Fibroblast of lung (primary cell): Measurements from ENCODE around the gene NECAB3. TPM values are rescaled to one million over a fixed set of nuclear protein-coding genes. Genes with fewer than 3 reads are reported as not detected.

Experiments
- DNase-seq, 2 donors: peaks; one replicate each; pipeline versions ENCODE4 v3.0.0 to v3.0.0-alpha.2; 2010; ENCODE audit warnings: low read depth in 2 of 2
- H2AFZ ChIP-seq: 2 replicates; pipeline ENCODE4 v1.5.1; 2012; ENCODE audit warnings: low read length, control low read depth, inconsistent platforms
- H3K27ac ChIP-seq: 2 replicates; pipeline ENCODE4 v1.5.1; 2011; ENCODE audit warnings: low read length, control low read depth; ENCODE audit not compliant: insufficient read depth
- H3K27me3 ChIP-seq: 2 replicates; pipeline ENCODE4 v1.5.1; 2011; ENCODE audit warnings: mild to moderate bottlenecking, low read length; ENCODE audit not compliant: control insufficient read depth, insufficient read depth
- H3K36me3 ChIP-seq: 2 replicates; pipeline ENCODE4 v1.5.1; 2011; ENCODE audit warnings: low read length; ENCODE audit not compliant: control insufficient read depth, insufficient read depth
- H3K4me1 ChIP-seq: 2 replicates; pipeline ENCODE4 v1.5.1; 2011; ENCODE audit warnings: low read length; ENCODE audit not compliant: control insufficient read depth, insufficient read depth; ENCODE audit errors: extremely low read depth
- H3K4me2 ChIP-seq: 2 replicates; pipeline ENCODE4 v1.5.1; 2011; ENCODE audit warnings: low read length, control low read depth; ENCODE audit not compliant: insufficient read depth; ENCODE audit errors: extremely low read depth
- H3K4me3 ChIP-seq, 4 experiments: fragments of 200-600 bp in 1 of 4; sonication (generic) in 1 of 4; replicated peaks in 1 of 4; 2 replicates each; pipeline ENCODE4 v1.5.1; 2011 to 2016; ENCODE audit warnings: low read length in 4 of 4, low read depth in 3 of 4, mild to moderate bottlenecking in 3 of 4, control low read depth in 2 of 4, inconsistent platforms in 1 of 4, mixed read lengths in 1 of 4; ENCODE audit not compliant: insufficient read depth in 1 of 4; ENCODE audit errors: control extremely low read depth in 1 of 4
- H3K79me2 ChIP-seq: 2 replicates; pipeline ENCODE4 v1.5.1; 2012; ENCODE audit warnings: mild to moderate bottlenecking, low read length, inconsistent platforms; ENCODE audit not compliant: control insufficient read depth, insufficient read depth
- H3K9ac ChIP-seq: 2 replicates; pipeline ENCODE4 v1.5.1; 2011; ENCODE audit warnings: mild to moderate bottlenecking, low read length, control low read depth; ENCODE audit not compliant: insufficient read depth
- H3K9me3 ChIP-seq: 2 replicates; pipeline ENCODE4 v1.5.1; 2012; ENCODE audit warnings: low read depth, low read length; ENCODE audit not compliant: control insufficient read depth, insufficient read depth
- H4K20me1 ChIP-seq: 2 replicates; pipeline ENCODE4 v1.5.1; 2011; ENCODE audit warnings: low read length; ENCODE audit not compliant: control insufficient read depth, insufficient read depth; ENCODE audit errors: extremely low read depth
- CTCF ChIP-seq, 2 donors: IDR thresholded peaks in 1 of 2; conservative IDR thresholded peaks in 1 of 2; 1 replicate in 1 of 2; 2 replicates in 1 of 2; pipeline ENCODE4 v1.5.1; 2011 to 2012; ENCODE audit warnings: low read length in 2 of 2, control low read depth in 1 of 2, inconsistent platforms in 1 of 2, low read depth in 1 of 2, mild to moderate bottlenecking in 1 of 2
- EZH2 ChIP-seq: IDR thresholded peaks from 2 replicates; pipeline ENCODE4 v1.5.1; 2012; ENCODE audit warnings: low read length, control low read depth, mild to moderate bottlenecking; ENCODE audit errors: missing control alignments
- polyA plus RNA-seq, 2 donors: library from polyadenylated mRNA; depleted of rRNA in 1 of 2; stranded (reverse) in 1 of 2; unstranded in 1 of 2; fragments of >200 nt; gene quantifications; 2 replicates each; pipeline ENCODE4 v1.2.1, GENCODE V29; 2011 to 2012; ENCODE audit warnings: missing spikeins in 1 of 2
- total RNA-seq: library from RNA; depleted of rRNA; stranded (reverse); fragments of >200 nt; gene quantifications from 2 replicates; pipeline ENCODE4 v1.2.1, GENCODE V29; 2014

Gene NECAB3
- total and polyA plus RNA-seq, 2 donors (not counting 1 experiment from before 2014, with no cell fraction given) = 5.1 to 20.5 TPM

DNA sequence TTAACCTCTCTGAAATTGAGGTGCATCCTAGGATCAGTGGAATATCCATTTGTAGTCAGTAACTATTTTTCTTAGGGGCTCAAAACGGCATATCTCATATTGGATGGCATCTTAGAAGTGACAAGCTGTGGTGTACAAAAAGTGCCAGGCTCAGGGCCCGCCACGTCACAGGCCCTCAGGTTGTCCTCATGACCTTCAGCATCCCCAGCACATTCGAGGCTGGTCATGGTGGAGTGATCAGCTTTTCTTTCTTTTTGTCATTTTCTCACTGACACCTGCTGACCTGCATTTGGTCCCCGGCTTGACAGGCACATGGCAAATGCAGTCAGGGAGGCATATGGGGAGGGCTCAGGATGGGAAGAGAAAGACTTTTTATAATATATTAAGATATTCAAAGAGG lies 19.1 kb upstream of the NECAB3 start:
- Histone ChIP-seq H4K20me1 (no peaks in the 10 kb centered on the region), H2AFZ (no peak overlapping the region), H3K27ac (no peak overlapping the region), H3K36me3 (no peaks in the 10 kb centered on the region), H3K27me3 (no peaks in the 10 kb centered on the region), H3K79me2 (no peaks in the 10 kb centered on the region), H3K9ac (no peak overlapping the region), H3K4me3 (no peak overlapping the region), H3K9me3 (no peaks in the 10 kb centered on the region), H3K4me2 (no peak overlapping the region), H3K4me1 (no peaks in the 10 kb centered on the region)
- DNase-seq = no peak
- TF ChIP-seq CTCF (conservative IDR thresholded peaks at IDR 0.05 in 1 of 2, IDR thresholded peaks at IDR 0.05 in 1 of 2; ENCODE audit: low read depth in 1 of 2, low read length in 2 of 2) = no peak
- TF ChIP-seq EZH2 = no peak

DNA sequence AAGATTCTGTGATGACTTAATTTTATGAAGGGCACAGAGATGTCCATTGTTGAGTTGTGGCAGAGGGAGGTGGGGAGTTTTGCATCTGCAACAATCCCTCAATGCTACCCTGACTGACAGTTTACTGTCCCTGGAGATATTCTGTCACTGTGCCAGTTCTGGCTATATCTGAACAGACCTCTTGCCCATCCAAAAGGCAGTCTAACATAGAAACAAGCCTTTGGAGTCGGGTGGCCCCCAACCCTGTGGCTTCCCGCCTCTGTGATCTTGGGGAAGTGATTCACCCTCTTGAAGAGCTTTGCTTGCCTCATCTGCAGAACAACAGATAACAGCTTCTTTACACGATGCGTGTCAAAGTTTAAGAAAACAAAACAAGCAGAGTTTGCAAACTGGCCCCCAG lies 15.7 kb upstream of the NECAB3 start:
- peaks cover 7% of the 10 kb centered on the region for H3K4me1 ChIP-seq
- H3K9ac ChIP-seq = no peak overlapping the region
- H3K27me3 ChIP-seq = no peaks in the 10 kb centered on the region
- H2AFZ ChIP-seq = no peak overlapping the region
- no peaks in the 10 kb centered on the region for H4K20me1 ChIP-seq
- H3K9me3 ChIP-seq = no peaks in the 10 kb centered on the region
- H3K4me2 ChIP-seq = no peak overlapping the region
- DNase-seq = peak; percentile 39 to 67
- H3K36me3 ChIP-seq = no peaks in the 10 kb centered on the region
- no peak overlapping the region for H3K27ac ChIP-seq
- H3K4me3 ChIP-seq = no peak overlapping the region
- peaks cover 5% of the 10 kb centered on the region for H3K79me2 ChIP-seq
- TF ChIP-seq CTCF (conservative IDR thresholded peaks at IDR 0.05 in 1 of 2, IDR thresholded peaks at IDR 0.05 in 1 of 2; ENCODE audit: low read depth in 1 of 2, low read length in 2 of 2) = no peak
- no peak for TF ChIP-seq EZH2

- Histone ChIP-seq H3K4me3 (no peak overlapping the region), H3K79me2 (peaks cover 10% of the 10 kb centered on the region), H3K4me1 (peaks cover 8% of the 10 kb centered on the region), H3K27me3 (no peaks in the 10 kb centered on the region), H3K36me3 (no peaks in the 10 kb centered on the region), H3K9me3 (no peaks in the 10 kb centered on the region), H3K27ac (no peak overlapping the region), H4K20me1 (no peaks in the 10 kb centered on the region), H3K4me2 (no peak overlapping the region), H3K9ac (no peak overlapping the region), H2AFZ (no peak overlapping the region)
- DNase-seq = no peak
- TF ChIP-seq CTCF (conservative IDR thresholded peaks at IDR 0.05 in 1 of 2, IDR thresholded peaks at IDR 0.05 in 1 of 2; ENCODE audit: low read depth in 1 of 2, low read length in 2 of 2) (no peak), EZH2 (no peak)
Measured at GRCh38 chr20:33689493-33689892, 15.3 kb upstream of the NECAB3 start.
